MG63 (cell line): ENCODE results near the gene ITGA4. TPM values are rescaled to one million over a fixed set of nuclear protein-coding genes. Genes with fewer than 3 reads are reported as not detected.

Experiments used
- DNase-seq: peaks from one replicate; pipeline ENCODE4 v3.0.0-alpha.2; 2020
- H3K27me3 ChIP-seq: fragments of 250-450 bp; sonication (Bioruptor Pico); 2 replicates; pipeline ENCODE4 v1.5.1; 2020; ENCODE audit warnings: mild to moderate bottlenecking, moderate library complexity
- H3K36me3 ChIP-seq: fragments of 250-450 bp; sonication (Bioruptor Pico); 2 replicates; pipeline ENCODE4 v1.5.1; 2020; ENCODE audit warnings: mild to moderate bottlenecking, moderate library complexity
- H3K4me3 ChIP-seq: fragments of 250-450 bp; sonication (Bioruptor Pico); 2 replicates; pipeline ENCODE4 v1.5.1; 2020; ENCODE audit warnings: mild to moderate bottlenecking, moderate library complexity
- H3K9me3 ChIP-seq: fragments of 250-450 bp; sonication (Bioruptor Pico); 2 replicates; pipeline ENCODE4 v1.5.1; 2020; ENCODE audit warnings: mild to moderate bottlenecking, moderate library complexity
- total RNA-seq: library from RNA; depleted of rRNA; stranded (reverse); fragments of >200 nt; shearing (Covaris generic); gene quantifications from 2 replicates; pipeline ENCODE4 v1.2.3, GENCODE V29; 2014; ENCODE audit warnings: low replicate concordance

Gene ITGA4
- total RNA-seq, 1 experiment from 2014 or later, result 18.9 TPM

GRCh38 chr2:181471783-181472182 is 14.6 kb downstream of the ITGA4 start:
- Histone ChIP-seq H3K27me3 (no peaks in the 10 kb centered on the region), H3K36me3 (peaks cover 19% of the 10 kb centered on the region), H3K9me3 (no peaks in the 10 kb centered on the region), H3K4me3 (no peak overlapping the region)
- no peak for DNase-seq

- no peaks in the 10 kb centered on the region for H3K9me3 ChIP-seq
- no peak overlapping the region for H3K4me3 ChIP-seq
- peaks cover 19% of the 10 kb centered on the region for H3K36me3 ChIP-seq
- no peaks in the 10 kb centered on the region for H3K27me3 ChIP-seq
- DNase-seq, result no peak
These were observed 15.8 kb downstream of the ITGA4 start for GRCh38 chr2:181472990-181473389.

DNA sequence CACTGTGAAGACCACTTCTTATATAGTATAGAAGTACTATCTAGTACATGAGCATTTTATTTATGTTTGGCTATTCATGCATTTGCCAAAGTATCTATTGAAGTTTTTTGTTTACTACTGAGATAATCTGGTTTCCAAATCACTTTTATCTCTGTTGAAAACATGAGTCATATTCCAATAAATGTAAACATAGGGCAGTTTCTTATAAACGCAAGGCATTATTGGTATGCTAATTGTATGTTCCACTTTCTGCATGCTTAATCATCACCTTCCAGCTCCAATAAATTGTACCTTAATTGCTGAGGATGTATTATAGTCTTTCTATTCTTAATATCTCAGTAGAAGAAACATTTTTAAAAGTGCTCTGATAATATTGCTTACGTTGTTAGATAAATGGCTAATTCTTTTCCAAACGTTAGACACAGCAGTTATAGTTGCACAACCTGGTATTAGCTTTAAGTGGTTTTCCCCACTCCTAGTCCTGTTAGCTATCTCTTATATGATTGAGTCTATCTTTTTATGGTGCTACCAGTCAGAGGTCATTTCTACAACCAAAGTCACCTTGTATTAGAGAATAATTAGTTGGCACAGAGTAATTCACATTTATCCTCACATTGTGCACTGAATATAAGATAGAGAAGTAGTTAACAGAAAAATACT is 17.2 kb downstream of the ITGA4 start:
- no peaks in the 10 kb centered on the region for H3K27me3 ChIP-seq
- H3K4me3 ChIP-seq, result no peak overlapping the region
- H3K9me3 ChIP-seq, result no peaks in the 10 kb centered on the region
- no peak for DNase-seq
- H3K36me3 ChIP-seq, result peaks cover 19% of the 10 kb centered on the region

DNA sequence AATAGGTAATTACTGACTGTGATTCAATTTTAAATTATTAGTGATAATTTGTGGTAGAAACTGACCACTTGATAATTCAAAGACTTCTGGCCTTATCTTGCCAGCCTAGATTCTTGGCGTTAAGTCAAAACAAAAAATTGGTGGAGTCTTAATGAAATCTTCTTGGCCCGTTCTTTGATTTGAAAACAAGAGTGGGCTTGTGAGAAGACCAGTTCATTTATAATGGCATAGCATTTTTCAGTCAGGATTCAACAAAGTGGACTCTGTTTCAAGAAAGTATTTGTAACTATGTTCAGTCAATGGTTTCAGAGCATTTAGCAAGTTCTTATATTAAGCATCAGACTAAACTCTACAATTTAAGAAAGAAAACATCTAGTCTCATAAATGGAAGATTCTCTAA is 26.0 kb downstream of the ITGA4 start:
- Histone ChIP-seq H3K9me3 (no peaks in the 10 kb centered on the region), H3K27me3 (no peaks in the 10 kb centered on the region), H3K36me3 (peaks cover 26% of the 10 kb centered on the region), H3K4me3 (no peak overlapping the region)
- DNase-seq, result no peak

GRCh38 chr2:181483876-181484275 is 26.7 kb downstream of the ITGA4 start:
- no peaks in the 10 kb centered on the region for H3K9me3 ChIP-seq
- no peaks in the 10 kb centered on the region for H3K27me3 ChIP-seq
- no peak for DNase-seq
- H3K36me3 ChIP-seq, result peaks cover 26% of the 10 kb centered on the region
- no peak overlapping the region for H3K4me3 ChIP-seq

DNA sequence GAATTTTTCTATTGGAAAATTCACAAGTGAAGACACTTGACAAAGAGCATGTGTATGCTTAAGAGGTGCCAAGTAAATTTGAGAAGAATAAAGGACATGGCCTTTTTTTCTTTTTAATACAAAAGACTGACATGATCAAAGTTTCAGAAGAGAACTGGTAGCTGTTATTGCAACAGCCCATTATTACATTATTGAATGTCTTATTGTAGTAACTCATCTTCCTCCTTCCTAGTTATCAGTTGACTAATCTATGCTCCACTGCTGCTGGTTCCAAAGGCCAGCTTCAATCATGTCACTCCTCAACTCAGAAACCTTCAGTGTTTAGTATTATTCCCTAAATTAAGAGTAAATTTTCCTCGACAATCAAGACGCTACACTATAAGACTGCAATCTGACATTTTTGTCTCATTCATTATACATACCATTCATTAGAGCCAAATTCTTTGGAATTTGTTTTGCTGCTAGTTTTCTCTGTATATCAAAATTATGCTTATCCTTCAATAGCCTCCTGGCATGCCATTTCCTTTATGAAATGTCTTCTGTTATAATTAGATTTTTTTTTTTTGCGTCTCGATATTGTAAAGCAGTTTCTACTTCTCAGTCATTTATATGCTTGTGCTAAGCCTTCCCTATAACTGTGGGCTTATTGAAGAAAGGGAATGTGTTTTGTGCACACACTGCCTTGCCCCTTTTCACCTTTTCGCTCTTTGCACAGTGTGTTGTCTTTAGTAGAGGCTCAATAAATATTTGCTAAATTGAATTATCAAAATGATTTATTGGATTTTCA is 27.9 kb downstream of the ITGA4 start:
- H3K27me3 ChIP-seq, result no peaks in the 10 kb centered on the region
- H3K36me3 ChIP-seq, result peaks cover 26% of the 10 kb centered on the region
- H3K9me3 ChIP-seq, result no peaks in the 10 kb centered on the region
- no peak for DNase-seq
- no peak overlapping the region for H3K4me3 ChIP-seq

DNA sequence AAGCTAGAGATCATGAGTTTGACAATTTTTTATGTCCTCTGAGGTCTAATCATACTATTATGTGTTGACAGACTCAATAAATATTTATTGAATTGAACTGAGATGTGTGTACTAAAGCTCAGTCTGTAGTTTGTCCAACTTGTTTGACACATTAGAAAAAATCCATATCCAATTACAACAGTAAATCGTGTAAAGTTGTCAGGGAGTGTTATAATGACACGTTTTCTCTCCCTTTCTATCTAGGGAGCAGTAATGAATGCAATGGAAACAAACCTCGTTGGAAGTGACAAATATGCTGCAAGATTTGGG is 28.4 kb downstream of the ITGA4 start:
- peaks cover 26% of the 10 kb centered on the region for H3K36me3 ChIP-seq
- no peak for DNase-seq
- H3K9me3 ChIP-seq, result no peaks in the 10 kb centered on the region
- H3K4me3 ChIP-seq, result no peak overlapping the region
- no peaks in the 10 kb centered on the region for H3K27me3 ChIP-seq

- H3K4me3 ChIP-seq, result no peak overlapping the region
- no peaks in the 10 kb centered on the region for H3K9me3 ChIP-seq
These were observed 42.0 kb downstream of the ITGA4 start for GRCh38 chr2:181499231-181499630.

GRCh38 chr2:181500201-181500600 is 43.0 kb downstream of the ITGA4 start:
- peaks cover 20% of the 10 kb centered on the region for H3K36me3 ChIP-seq
- no peaks in the 10 kb centered on the region for H3K27me3 ChIP-seq
- no peak for DNase-seq
- no peak overlapping the region for H3K4me3 ChIP-seq
- H3K9me3 ChIP-seq, result no peaks in the 10 kb centered on the region

More at GRCh38 chr2:181499231-181499630, 42.0 kb downstream of the ITGA4 start:
- Histone ChIP-seq H3K36me3 (peaks cover 24% of the 10 kb centered on the region), H3K27me3 (no peaks in the 10 kb centered on the region)
- DNase-seq, result no peak

DNA sequence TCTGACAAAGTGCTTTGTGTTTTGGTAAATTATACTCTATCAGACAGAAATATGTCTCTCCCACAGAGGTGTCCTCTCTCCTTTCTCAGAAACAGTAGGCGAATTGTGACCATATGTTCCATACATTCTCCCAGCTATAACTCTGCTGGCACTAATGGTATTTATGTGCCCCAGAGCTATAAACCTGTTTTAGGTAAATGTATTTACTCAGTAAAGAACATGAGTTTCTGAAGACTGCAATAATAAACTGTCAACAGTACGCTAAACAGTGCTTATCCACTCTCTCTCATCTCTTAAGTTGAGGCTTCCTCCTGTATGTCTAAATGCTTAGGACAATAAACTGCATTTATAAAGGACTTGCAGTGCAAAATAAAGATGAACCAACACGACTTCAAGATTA is 58.5 kb downstream of the ITGA4 start:
- no peak overlapping the region for H3K4me3 ChIP-seq
- H3K9me3 ChIP-seq, result no peaks in the 10 kb centered on the region
- peaks cover 19% of the 10 kb centered on the region for H3K36me3 ChIP-seq
- no peak for DNase-seq
- H3K27me3 ChIP-seq, result no peaks in the 10 kb centered on the region

DNA sequence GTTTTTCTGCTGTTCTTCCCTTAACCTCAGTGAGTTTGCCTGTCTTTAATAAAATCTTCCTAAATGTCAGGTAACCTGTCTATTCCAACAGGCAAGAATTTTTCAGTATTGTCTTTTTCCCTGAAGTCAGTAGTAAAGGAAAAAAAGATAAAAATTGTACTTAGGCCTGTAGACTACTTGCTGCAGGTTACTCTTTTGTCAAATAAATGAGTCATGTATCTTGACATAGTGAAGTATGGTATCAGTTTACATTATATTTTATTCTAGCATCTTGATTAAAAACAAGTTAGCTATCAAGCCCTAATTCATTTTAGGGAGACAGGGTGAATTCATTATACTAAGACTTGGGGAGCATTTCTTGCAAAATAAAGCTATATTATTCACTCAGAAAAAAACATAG is 59.8 kb downstream of the ITGA4 start:
- no peak overlapping the region for H3K4me3 ChIP-seq
- H3K27me3 ChIP-seq, result no peaks in the 10 kb centered on the region
- DNase-seq, result no peak
- no peaks in the 10 kb centered on the region for H3K9me3 ChIP-seq
- H3K36me3 ChIP-seq, result peaks cover 12% of the 10 kb centered on the region

DNA sequence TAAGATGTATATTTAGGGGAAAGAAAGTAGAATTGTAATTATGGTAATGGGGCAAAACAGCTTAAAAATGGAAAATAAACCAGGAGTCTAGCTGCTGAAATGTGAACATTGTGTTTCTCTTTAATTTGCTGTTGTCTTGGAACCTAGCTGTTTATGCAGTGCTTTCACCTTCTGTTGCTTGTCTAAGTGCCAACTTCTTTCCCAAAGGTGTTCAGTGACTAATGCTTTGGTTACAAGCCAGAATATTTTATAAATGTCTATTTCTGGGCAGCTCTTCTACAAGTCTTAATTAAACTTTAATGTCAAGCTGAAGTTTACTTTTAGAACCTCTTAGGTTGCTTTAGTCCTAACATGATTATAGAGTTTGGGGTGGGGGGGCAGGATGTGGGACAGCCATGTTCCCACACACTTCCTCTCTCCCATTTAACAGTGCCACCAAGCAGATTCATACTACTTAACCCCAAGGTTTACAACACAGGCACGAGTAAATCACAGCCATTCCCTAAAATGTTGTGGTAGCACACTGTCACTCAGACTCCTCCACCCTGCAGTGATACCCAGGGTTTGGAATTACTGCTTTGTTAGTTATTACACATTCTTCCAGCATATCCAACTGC is 60.6 kb downstream of the ITGA4 start:
- Histone ChIP-seq H3K27me3 (no peaks in the 10 kb centered on the region), H3K4me3 (no peak overlapping the region), H3K36me3 (peaks cover 12% of the 10 kb centered on the region), H3K9me3 (no peaks in the 10 kb centered on the region)
- DNase-seq, result no peak

GRCh38 chr2:181520253-181520652 is 63.1 kb downstream of the ITGA4 start:
- Histone ChIP-seq H3K27me3 (no peaks in the 10 kb centered on the region), H3K36me3 (peaks cover 19% of the 10 kb centered on the region), H3K4me3 (no peak overlapping the region), H3K9me3 (no peaks in the 10 kb centered on the region)
- no peak for DNase-seq

- Histone ChIP-seq H3K4me3 (no peak overlapping the region), H3K36me3 (peaks cover 38% of the 10 kb centered on the region), H3K27me3 (no peaks in the 10 kb centered on the region), H3K9me3 (no peaks in the 10 kb centered on the region)
- DNase-seq, result no peak
These were observed 66.6 kb downstream of the ITGA4 start for GRCh38 chr2:181523756-181524155.

DNA sequence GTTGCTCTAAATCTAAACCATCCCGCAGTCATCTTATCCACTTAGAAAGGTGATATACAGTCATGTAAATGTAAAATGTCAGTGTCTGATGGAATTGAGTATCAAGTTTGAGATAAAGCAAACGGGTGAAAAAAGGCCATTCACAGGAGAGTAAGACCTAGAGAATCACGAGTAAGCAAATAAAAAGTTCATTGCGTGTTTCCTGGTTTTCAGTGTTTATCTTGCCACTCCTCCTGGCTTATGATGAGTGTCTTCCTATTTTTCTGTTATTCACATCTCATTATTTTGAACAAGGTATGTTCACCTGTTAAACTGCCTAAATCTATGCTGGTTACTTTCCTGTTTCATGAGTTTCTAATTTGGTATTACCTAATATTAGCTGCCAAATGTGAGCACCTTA is 68.8 kb downstream of the ITGA4 start:
- Histone ChIP-seq H3K9me3 (no peaks in the 10 kb centered on the region), H3K4me3 (no peak overlapping the region)
- DNase-seq, result no peak

DNA sequence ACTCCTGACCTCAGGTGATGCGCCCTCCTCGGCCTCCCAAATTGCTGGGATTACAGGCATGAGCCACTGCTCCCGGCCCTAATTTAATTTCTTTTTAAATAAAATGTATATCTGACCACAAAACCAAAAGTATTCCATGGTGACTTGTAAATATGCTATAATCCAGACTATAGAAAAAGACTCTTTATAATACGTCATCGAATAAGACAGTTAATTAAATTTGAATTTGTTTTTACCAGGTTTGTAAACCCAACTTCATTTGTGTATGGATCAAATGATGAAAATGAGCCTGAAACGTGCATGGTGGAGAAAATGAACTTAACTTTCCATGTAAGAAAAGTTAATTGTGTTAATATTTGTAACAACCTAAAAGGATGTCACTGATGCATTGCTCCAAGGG is 69.9 kb downstream of the ITGA4 start:
- peaks cover 52% of the 10 kb centered on the region for H3K36me3 ChIP-seq
- DNase-seq, result no peak
- no peak overlapping the region for H3K4me3 ChIP-seq
- H3K9me3 ChIP-seq, result no peaks in the 10 kb centered on the region
- no peaks in the 10 kb centered on the region for H3K27me3 ChIP-seq

More for the DNA sequence above, 68.8 kb downstream of the ITGA4 start:
- peaks cover 52% of the 10 kb centered on the region for H3K36me3 ChIP-seq
- H3K27me3 ChIP-seq, result no peaks in the 10 kb centered on the region

DNA sequence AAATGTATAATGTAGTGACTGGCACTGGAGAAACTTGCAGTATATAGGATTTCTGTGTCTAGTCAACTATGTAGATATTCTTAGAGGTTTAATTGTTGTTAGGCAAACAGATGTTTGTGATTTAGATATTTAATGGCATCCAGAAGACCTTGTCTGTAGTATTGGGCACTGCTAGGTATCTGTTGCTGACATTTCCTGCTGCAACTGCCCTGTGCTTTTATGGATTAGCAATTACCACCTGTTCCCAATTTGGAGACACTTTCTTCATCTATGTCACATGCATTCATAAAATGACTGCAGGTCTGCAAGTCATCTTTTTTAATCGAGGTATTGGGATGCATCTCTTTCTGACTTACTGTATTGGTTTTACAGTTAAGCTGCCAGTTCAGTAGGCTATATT is 71.3 kb downstream of the ITGA4 start:
- peaks cover 44% of the 10 kb centered on the region for H3K36me3 ChIP-seq
- H3K4me3 ChIP-seq, result no peak overlapping the region
- no peak for DNase-seq
- no peaks in the 10 kb centered on the region for H3K27me3 ChIP-seq
- no peaks in the 10 kb centered on the region for H3K9me3 ChIP-seq

- DNase-seq, result no peak
- Histone ChIP-seq H3K9me3 (no peaks in the 10 kb centered on the region), H3K36me3 (peaks cover 18% of the 10 kb centered on the region), H3K4me3 (no peak overlapping the region), H3K27me3 (no peaks in the 10 kb centered on the region)
These were observed 79.5 kb downstream of the ITGA4 start for GRCh38 chr2:181536730-181537129.
